GM23338 (cell line): ENCODE measurements around the gene ANKHD1. TPM values are rescaled to one million over a fixed set of nuclear protein-coding genes. Genes with fewer than 3 reads are reported as not detected.

Experiments
- ATAC-seq: fragments of 200-7000 bp; cut with Tn5 transposase; 3 replicates; pipeline ENCODE4 v1.9.1; 2020
- DNase-seq: peaks from one replicate; pipeline ENCODE4 v3.0.0-alpha.2; 2015; ENCODE audit warnings: low spot score
- H2AFZ ChIP-seq: fragments of 200-600 bp; sonication (generic); 2 replicates; pipeline ENCODE4 v1.8.0; 2016; ENCODE audit warnings: antibody characterized with exemption, mild to moderate bottlenecking, moderate library complexity
- H3F3A ChIP-seq: fragments of 200-600 bp; sonication (generic); replicated peaks from 2 replicates; pipeline ENCODE4 v1.8.0; 2017; ENCODE audit warnings: antibody characterized with exemption, mixed run types, low read depth
- H3K27ac ChIP-seq: fragments of 200-600 bp; sonication (generic); 2 replicates; pipeline ENCODE4 v1.6.1; 2016; ENCODE audit warnings: low read depth
- H3K27me3 ChIP-seq: fragments of 200-600 bp; sonication (generic); 2 replicates; pipeline ENCODE4 v1.8.0; 2016; ENCODE audit warnings: mild to moderate bottlenecking, mixed run types, moderate library complexity; ENCODE audit not compliant: insufficient read depth
- H3K36me3 ChIP-seq: fragments of 200-600 bp; sonication (generic); 2 replicates; pipeline ENCODE4 v1.8.0; 2016; ENCODE audit warnings: mild to moderate bottlenecking; ENCODE audit not compliant: insufficient read depth
- H3K4me1 ChIP-seq: fragments of 200-600 bp; sonication (generic); 2 replicates; pipeline ENCODE4 v1.8.0; 2016; ENCODE audit warnings: mild to moderate bottlenecking, moderate library complexity; ENCODE audit not compliant: insufficient read depth
- H3K4me2 ChIP-seq: fragments of 200-600 bp; sonication (generic); 2 replicates; pipeline ENCODE4 v1.7.1; 2017; ENCODE audit warnings: mixed run types
- H3K4me3 ChIP-seq: fragments of 200-600 bp; sonication (generic); 2 replicates; pipeline ENCODE4 v1.6.1; 2016; ENCODE audit warnings: mixed run types
- H3K79me2 ChIP-seq: fragments of 200-600 bp; sonication (generic); replicated peaks from 2 replicates; pipeline ENCODE4 v1.8.0; 2017; ENCODE audit warnings: mild to moderate bottlenecking; ENCODE audit not compliant: insufficient read depth
- H3K9me2 ChIP-seq: fragments of 200-600 bp; sonication (generic); 2 replicates; pipeline ENCODE4 v1.8.0; 2017; ENCODE audit not compliant: insufficient read depth
- H4K20me1 ChIP-seq: fragments of 200-600 bp; sonication (generic); replicated peaks from 2 replicates; pipeline ENCODE4 v1.8.0; 2017; ENCODE audit warnings: mild to moderate bottlenecking; ENCODE audit not compliant: insufficient read depth
- H3K27ac Mint-ChIP-seq: 2 replicates; pipeline ENCODE4 v1.8.0; 2020; ENCODE audit warnings: inconsistent platforms, mild to moderate bottlenecking, moderate library complexity, mixed read lengths
- H3K27me3 Mint-ChIP-seq: 3 replicates; pipeline ENCODE4 v1.8.0; 2022; ENCODE audit warnings: low read depth, mild to moderate bottlenecking, moderate library complexity, mixed read lengths, inconsistent platforms; ENCODE audit not compliant: insufficient read depth, poor library complexity
- H3K36me3 Mint-ChIP-seq: 3 replicates; pipeline ENCODE4 v1.8.0; 2021; ENCODE audit warnings: low read depth, mild to moderate bottlenecking, inconsistent platforms, moderate library complexity, mixed read lengths
- H3K4me1 Mint-ChIP-seq: 3 replicates; pipeline ENCODE4 v1.8.0; 2020; ENCODE audit warnings: mild to moderate bottlenecking, inconsistent platforms, mixed read lengths
- H3K4me3 Mint-ChIP-seq: 3 replicates; pipeline ENCODE4 v1.8.0; 2021; ENCODE audit warnings: moderate library complexity, mild to moderate bottlenecking, inconsistent platforms, mixed read lengths
- H3K9me3 Mint-ChIP-seq: 3 replicates; pipeline ENCODE4 v1.8.0; 2020; ENCODE audit warnings: moderate library complexity, mild to moderate bottlenecking, inconsistent platforms, mixed read lengths
- CREB1 ChIP-seq: fragments of 250-450 bp; sonication (Bioruptor Pico); IDR thresholded peaks from 2 replicates; pipeline ENCODE4 v1.5.0; 2020; ENCODE audit warnings: low read depth, mild to moderate bottlenecking, moderate library complexity
- CTCF ChIP-seq, 2 experiments: fragments of 200-600 bp in 1 of 2; sonication (generic) in 1 of 2; conservative IDR thresholded peaks; 2 replicates each; pipeline versions ENCODE4 v1.5.1 to v1.6.1; 2016 to 2017; ENCODE audit warnings: antibody characterized with exemption in 2 of 2, low read depth in 2 of 2, mild to moderate bottlenecking in 2 of 2, moderate library complexity in 1 of 2
- EZH2 ChIP-seq: fragments of 200-600 bp; sonication (generic); IDR thresholded peaks from one replicate; pipeline ENCODE4 v1.8.0; 2017; ENCODE audit warnings: antibody characterized with exemption, mild to moderate bottlenecking, low read depth; ENCODE audit not compliant: unreplicated experiment
- EZH2phosphoT487 ChIP-seq: fragments of 200-600 bp; sonication (generic); IDR thresholded peaks from one replicate; pipeline ENCODE4 v1.8.1; 2018; ENCODE audit warnings: antibody characterized with exemption; ENCODE audit not compliant: unreplicated experiment
- JUNB ChIP-seq: IDR thresholded peaks from one replicate; pipeline ENCODE4 v1.6.1; 2016; ENCODE audit warnings: antibody characterized with exemption; ENCODE audit not compliant: unreplicated experiment
- NANOG ChIP-seq: IDR thresholded peaks from 2 replicates; pipeline ENCODE4 v1.6.1; 2016; ENCODE audit warnings: antibody characterized with exemption, borderline replicate concordance
- POLR2AphosphoS5 ChIP-seq: IDR thresholded peaks from 2 replicates; pipeline ENCODE4 v1.6.1; 2016; ENCODE audit warnings: antibody characterized with exemption, low read depth
- STAT1 ChIP-seq: IDR thresholded peaks from one replicate; pipeline ENCODE4 v1.6.1; 2016; ENCODE audit warnings: antibody characterized with exemption; ENCODE audit not compliant: unreplicated experiment
- ZNF114 ChIP-seq: fragments of 250-450 bp; sonication (Bioruptor Pico); IDR thresholded peaks from 2 replicates; pipeline ENCODE4 v1.5.0; 2020; ENCODE audit warnings: mild to moderate bottlenecking, moderate library complexity
- polyA plus RNA-seq: library from polyadenylated mRNA; unstranded; fragments of >200 nt; fragmentation: Nextera tagmentation; extraction: Ambion mirVana; gene quantifications from 2 replicates; pipeline ENCODE4 v1.2.1, GENCODE V29; 2016
- total RNA-seq: library from RNA; depleted of rRNA; stranded (reverse); fragments of >200 nt; shearing (Covaris generic); gene quantifications from 2 replicates; pipeline ENCODE4 v1.2.3, GENCODE V29; 2014
- TF ChIP-seq, protein P1 (sequence below): IDR thresholded peaks from 2 replicates; pipeline ENCODE4 v1.6.1; 2016; ENCODE audit warnings: antibody characterized with exemption
- TF ChIP-seq, protein P2 (sequence below): IDR thresholded peaks from one replicate; pipeline ENCODE4 v1.6.1; 2018; ENCODE audit warnings: antibody characterized with exemption; ENCODE audit not compliant: unreplicated experiment
- TF ChIP-seq, protein P3 (sequence below): fragments of 250-450 bp; sonication (Bioruptor Pico); IDR thresholded peaks from 2 replicates; pipeline ENCODE4 v1.5.0; 2020; ENCODE audit warnings: mild to moderate bottlenecking, moderate library complexity

Gene ANKHD1
- total and polyA plus RNA-seq, 2 experiments from 2014 or later = 73.0 to 119 TPM

- Histone ChIP-seq H3K27me3 (no peaks in the 10 kb centered on the region), H3F3A (no peaks in the 10 kb centered on the region), H3K36me3 (no peaks in the 10 kb centered on the region), H3K9me2 (no peaks in the 10 kb centered on the region), H3K4me1 (no peaks in the 10 kb centered on the region), H4K20me1 (peaks cover 38% of the 10 kb centered on the region), H2AFZ (no peak overlapping the region), H3K4me2 (no peak overlapping the region), H3K4me3 (no peak overlapping the region), H3K79me2 (peaks cover 100% of the 10 kb centered on the region), H3K27ac (no peak overlapping the region)
- TF ChIP-seq ZNF114 (no peak), EZH2phosphoT487 (no peak), STAT1 (no peak), POLR2AphosphoS5 (no peak), EZH2 (no peak), CTCF (conservative IDR thresholded peaks at IDR 0.05; ENCODE audit: low read depth in 2 of 2) (no peak), JUNB (no peak), NANOG (no peak), CREB1 (no peak)
- TF ChIP-seq, protein P1, sequence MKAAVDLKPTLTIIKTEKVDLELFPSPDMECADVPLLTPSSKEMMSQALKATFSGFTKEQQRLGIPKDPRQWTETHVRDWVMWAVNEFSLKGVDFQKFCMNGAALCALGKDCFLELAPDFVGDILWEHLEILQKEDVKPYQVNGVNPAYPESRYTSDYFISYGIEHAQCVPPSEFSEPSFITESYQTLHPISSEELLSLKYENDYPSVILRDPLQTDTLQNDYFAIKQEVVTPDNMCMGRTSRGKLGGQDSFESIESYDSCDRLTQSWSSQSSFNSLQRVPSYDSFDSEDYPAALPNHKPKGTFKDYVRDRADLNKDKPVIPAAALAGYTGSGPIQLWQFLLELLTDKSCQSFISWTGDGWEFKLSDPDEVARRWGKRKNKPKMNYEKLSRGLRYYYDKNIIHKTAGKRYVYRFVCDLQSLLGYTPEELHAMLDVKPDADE = no peak
- TF ChIP-seq, protein P2, sequence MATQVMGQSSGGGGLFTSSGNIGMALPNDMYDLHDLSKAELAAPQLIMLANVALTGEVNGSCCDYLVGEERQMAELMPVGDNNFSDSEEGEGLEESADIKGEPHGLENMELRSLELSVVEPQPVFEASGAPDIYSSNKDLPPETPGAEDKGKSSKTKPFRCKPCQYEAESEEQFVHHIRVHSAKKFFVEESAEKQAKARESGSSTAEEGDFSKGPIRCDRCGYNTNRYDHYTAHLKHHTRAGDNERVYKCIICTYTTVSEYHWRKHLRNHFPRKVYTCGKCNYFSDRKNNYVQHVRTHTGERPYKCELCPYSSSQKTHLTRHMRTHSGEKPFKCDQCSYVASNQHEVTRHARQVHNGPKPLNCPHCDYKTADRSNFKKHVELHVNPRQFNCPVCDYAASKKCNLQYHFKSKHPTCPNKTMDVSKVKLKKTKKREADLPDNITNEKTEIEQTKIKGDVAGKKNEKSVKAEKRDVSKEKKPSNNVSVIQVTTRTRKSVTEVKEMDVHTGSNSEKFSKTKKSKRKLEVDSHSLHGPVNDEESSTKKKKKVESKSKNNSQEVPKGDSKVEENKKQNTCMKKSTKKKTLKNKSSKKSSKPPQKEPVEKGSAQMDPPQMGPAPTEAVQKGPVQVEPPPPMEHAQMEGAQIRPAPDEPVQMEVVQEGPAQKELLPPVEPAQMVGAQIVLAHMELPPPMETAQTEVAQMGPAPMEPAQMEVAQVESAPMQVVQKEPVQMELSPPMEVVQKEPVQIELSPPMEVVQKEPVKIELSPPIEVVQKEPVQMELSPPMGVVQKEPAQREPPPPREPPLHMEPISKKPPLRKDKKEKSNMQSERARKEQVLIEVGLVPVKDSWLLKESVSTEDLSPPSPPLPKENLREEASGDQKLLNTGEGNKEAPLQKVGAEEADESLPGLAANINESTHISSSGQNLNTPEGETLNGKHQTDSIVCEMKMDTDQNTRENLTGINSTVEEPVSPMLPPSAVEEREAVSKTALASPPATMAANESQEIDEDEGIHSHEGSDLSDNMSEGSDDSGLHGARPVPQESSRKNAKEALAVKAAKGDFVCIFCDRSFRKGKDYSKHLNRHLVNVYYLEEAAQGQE = no peak
- TF ChIP-seq, protein P3, sequence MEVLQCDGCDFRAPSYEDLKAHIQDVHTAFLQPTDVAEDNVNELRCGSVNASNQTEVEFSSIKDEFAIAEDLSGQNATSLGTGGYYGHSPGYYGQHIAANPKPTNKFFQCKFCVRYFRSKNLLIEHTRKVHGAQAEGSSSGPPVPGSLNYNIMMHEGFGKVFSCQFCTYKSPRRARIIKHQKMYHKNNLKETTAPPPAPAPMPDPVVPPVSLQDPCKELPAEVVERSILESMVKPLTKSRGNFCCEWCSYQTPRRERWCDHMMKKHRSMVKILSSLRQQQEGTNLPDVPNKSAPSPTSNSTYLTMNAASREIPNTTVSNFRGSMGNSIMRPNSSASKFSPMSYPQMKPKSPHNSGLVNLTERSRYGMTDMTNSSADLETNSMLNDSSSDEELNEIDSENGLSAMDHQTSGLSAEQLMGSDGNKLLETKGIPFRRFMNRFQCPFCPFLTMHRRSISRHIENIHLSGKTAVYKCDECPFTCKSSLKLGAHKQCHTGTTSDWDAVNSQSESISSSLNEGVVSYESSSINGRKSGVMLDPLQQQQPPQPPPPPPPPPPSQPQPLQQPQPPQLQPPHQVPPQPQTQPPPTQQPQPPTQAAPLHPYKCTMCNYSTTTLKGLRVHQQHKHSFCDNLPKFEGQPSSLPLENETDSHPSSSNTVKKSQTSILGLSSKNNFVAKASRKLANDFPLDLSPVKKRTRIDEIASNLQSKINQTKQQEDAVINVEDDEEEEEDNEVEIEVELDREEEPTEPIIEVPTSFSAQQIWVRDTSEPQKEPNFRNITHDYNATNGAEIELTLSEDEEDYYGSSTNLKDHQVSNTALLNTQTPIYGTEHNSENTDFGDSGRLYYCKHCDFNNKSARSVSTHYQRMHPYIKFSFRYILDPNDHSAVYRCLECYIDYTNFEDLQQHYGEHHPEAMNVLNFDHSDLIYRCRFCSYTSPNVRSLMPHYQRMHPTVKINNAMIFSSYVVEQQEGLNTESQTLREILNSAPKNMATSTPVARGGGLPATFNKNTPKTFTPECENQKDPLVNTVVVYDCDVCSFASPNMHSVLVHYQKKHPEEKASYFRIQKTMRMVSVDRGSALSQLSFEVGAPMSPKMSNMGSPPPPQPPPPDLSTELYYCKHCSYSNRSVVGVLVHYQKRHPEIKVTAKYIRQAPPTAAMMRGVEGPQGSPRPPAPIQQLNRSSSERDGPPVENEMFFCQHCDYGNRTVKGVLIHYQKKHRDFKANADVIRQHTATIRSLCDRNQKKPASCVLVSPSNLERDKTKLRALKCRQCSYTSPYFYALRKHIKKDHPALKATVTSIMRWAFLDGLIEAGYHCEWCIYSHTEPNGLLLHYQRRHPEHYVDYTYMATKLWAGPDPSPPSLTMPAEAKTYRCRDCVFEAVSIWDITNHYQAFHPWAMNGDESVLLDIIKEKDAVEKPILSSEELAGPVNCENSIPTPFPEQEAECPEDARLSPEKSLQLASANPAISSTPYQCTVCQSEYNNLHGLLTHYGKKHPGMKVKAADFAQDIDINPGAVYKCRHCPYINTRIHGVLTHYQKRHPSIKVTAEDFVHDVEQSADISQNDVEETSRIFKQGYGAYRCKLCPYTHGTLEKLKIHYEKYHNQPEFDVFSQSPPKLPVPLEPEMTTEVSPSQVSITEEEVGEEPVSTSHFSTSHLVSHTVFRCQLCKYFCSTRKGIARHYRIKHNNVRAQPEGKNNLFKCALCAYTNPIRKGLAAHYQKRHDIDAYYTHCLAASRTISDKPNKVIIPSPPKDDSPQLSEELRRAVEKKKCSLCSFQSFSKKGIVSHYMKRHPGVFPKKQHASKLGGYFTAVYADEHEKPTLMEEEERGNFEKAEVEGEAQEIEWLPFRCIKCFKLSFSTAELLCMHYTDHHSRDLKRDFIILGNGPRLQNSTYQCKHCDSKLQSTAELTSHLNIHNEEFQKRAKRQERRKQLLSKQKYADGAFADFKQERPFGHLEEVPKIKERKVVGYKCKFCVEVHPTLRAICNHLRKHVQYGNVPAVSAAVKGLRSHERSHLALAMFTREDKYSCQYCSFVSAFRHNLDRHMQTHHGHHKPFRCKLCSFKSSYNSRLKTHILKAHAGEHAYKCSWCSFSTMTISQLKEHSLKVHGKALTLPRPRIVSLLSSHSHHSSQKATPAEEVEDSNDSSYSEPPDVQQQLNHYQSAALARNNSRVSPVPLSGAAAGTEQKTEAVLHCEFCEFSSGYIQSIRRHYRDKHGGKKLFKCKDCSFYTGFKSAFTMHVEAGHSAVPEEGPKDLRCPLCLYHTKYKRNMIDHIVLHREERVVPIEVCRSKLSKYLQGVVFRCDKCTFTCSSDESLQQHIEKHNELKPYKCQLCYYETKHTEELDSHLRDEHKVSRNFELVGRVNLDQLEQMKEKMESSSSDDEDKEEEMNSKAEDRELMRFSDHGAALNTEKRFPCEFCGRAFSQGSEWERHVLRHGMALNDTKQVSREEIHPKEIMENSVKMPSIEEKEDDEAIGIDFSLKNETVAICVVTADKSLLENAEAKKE (CRISPR knock-in tag) = no peak
- Mint-ChIP-seq H3K36me3 (peaks cover 8% of the 10 kb centered on the region; the same call in 2 of the 3 replicates), H3K4me1 (no peaks in the 10 kb centered on the region), H3K27ac (no peak overlapping the region), H3K27me3 (peaks cover 4% of the 10 kb centered on the region), H3K4me3 (no peak overlapping the region), H3K9me3 (no peaks in the 10 kb centered on the region)
- ATAC-seq (no peak), DNase-seq (no peak)
These were observed 11.6 kb downstream of the ANKHD1 start for GRCh38 chr5:140413230-140413629.
